HG02623 (cell line): Measurements from ENCODE around the gene HORMAD2.

Source experiments
- ATAC-seq: cut with Tn5 transposase; IDR thresholded peaks from one replicate; pipeline ENCODE4 v1.9.1; 2021; ENCODE audit warnings: moderate library complexity; ENCODE audit not compliant: unreplicated experiment

Gene HORMAD2

GRCh38 chr22:30159561-30160353, 79.5 kb downstream of the HORMAD2 start:
- no peak for ATAC-seq

- ATAC-seq, result no peak
These were observed 80.8 kb downstream of the HORMAD2 start for GRCh38 chr22:30161051-30161469.

GRCh38 chr22:30167296-30167695, 87.0 kb downstream of the HORMAD2 start:
- no peak for ATAC-seq

GRCh38 chr22:30167734-30168133, 87.5 kb downstream of the HORMAD2 start:
- no peak for ATAC-seq

GRCh38 chr22:30169002-30169401, 88.7 kb downstream of the HORMAD2 start:
- no peak for ATAC-seq

- no peak for ATAC-seq
These were observed 89.9 kb downstream of the HORMAD2 start for GRCh38 chr22:30170129-30170528.

- no peak for ATAC-seq
These were observed 90.7 kb downstream of the HORMAD2 start for GRCh38 chr22:30171008-30171407.

- no peak for ATAC-seq
These were observed 95.5 kb downstream of the HORMAD2 start for GRCh38 chr22:30175690-30176288.

- no peak for ATAC-seq
These were observed 96.2 kb downstream of the HORMAD2 start for GRCh38 chr22:30176431-30176830.

GRCh38 chr22:30178181-30179126, 98.2 kb downstream of the HORMAD2 start:
- ATAC-seq, result no peak

GRCh38 chr22:30180616-30181015, 100.4 kb downstream of the HORMAD2 start:
- no peak for ATAC-seq

- ATAC-seq, result no peak
These were observed 101.4 kb downstream of the HORMAD2 start for GRCh38 chr22:30181459-30182349.

GRCh38 chr22:30182350-30182745, 102.1 kb downstream of the HORMAD2 start:
- ATAC-seq, result no peak

- no peak for ATAC-seq
These were observed 102.6 kb downstream of the HORMAD2 start for GRCh38 chr22:30182815-30183214.

- ATAC-seq, result no peak
These were observed 103.0 kb downstream of the HORMAD2 start for GRCh38 chr22:30183271-30183670.

- ATAC-seq, result no peak
These were observed 103.6 kb downstream of the HORMAD2 start for GRCh38 chr22:30183861-30184278.

- no peak for ATAC-seq
These were observed 104.9 kb downstream of the HORMAD2 start for GRCh38 chr22:30185129-30185528.

- no peak for ATAC-seq
These were observed 105.3 kb downstream of the HORMAD2 start for GRCh38 chr22:30185549-30185948.

- ATAC-seq, result no peak
These were observed 105.8 kb downstream of the HORMAD2 start for GRCh38 chr22:30186041-30186440.

GRCh38 chr22:30186510-30186909, 106.2 kb downstream of the HORMAD2 start:
- no peak for ATAC-seq
